GM18867 (cell line): ENCODE data around the gene ZBTB25.
A peak's percentile ranks its signal among the peaks of the same experiment; 100 is the strongest.

Experiments used
- ATAC-seq: cut with Tn5 transposase; IDR thresholded peaks from one replicate; pipeline ENCODE4 v1.9.1; 2021; ENCODE audit warnings: mild to moderate bottlenecking, moderate library complexity; ENCODE audit not compliant: unreplicated experiment

ZBTB25 gene, protein sequence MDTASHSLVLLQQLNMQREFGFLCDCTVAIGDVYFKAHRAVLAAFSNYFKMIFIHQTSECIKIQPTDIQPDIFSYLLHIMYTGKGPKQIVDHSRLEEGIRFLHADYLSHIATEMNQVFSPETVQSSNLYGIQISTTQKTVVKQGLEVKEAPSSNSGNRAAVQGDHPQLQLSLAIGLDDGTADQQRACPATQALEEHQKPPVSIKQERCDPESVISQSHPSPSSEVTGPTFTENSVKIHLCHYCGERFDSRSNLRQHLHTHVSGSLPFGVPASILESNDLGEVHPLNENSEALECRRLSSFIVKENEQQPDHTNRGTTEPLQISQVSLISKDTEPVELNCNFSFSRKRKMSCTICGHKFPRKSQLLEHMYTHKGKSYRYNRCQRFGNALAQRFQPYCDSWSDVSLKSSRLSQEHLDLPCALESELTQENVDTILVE

DNA sequence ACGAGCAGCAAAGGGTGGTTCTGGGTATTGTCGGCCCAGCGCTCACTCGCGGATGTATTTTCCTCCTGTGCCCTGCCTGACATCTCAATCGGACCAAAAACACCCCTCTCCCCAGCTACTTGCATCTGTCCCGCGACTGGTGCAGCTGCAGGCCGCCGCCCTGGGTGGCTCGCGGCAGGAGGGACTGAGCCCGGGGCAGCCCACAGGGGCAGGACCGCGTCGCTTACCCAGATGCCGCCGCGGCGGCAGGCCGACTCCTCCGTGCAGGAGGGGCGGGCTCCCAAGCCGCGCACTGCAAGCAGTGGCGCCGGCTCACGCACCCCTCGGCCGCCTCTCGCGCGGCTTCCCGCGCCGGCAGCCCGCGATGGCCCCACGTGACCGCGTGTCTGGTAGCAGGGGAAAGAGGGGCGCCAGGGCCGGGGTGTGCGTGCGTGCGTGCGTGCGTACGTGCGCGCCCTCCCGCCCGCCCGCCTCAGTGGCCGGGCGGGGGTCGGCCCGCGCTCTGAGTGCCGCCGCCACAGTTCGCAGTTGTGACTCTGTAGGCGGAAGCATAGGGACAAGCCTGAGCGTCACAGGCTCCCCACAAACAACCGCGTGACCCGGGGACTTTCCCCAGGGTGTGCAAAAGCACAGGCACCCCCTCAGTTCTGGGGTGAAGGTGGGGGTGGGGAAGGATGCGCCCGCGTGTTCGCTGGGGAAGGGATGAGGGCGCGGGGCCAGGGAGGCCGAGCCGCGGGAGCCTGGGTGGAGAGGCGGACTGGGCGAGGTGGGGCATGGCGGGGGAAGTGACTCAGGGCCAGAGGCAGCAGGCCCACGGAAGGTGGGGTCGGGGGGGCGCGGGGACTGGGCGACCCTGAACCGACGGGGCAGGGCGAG, at the start of gene ZBTB25:
ZBTB25 (minus strand) TSS at position 405 of the 876 bp plus-strand sequence. CDS start 13,305 bp downstream, outside the sequence.
- ATAC-seq, result peak; percentile 61

DNA sequence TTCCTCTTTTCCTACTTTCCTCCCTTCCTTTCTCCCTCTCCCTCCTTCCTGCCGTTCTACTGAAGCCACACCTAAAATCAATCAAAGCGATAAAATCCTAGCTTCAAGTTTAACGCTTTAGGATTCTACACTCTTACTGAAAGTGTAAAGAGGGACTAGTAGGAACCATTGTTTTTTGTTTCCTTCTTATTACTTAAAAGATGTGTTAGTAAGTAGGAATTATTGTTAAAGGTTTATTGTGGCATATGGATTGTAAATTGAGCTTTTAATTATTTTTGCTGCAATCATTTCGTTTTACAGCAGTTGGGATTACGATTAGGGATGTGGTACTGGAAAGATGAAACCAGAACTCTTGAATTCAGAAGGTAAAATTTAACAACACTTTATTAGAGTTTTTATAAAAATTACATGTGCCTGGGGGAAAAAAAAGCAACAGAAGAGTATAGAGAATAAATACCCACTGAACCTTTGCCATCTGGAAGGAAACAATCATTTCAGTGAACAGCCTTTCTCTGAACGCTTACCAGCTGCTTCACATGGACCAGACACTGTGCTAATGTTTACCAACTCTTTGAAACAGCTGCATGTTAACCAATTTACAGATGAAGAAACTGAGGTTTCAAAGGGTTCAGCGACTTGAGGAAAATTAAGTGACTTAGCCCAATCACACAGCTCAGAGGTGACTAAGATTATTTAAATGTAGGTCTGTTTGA, 47.1 kb upstream of the ZBTB25 start:
- no peak for ATAC-seq

DNA sequence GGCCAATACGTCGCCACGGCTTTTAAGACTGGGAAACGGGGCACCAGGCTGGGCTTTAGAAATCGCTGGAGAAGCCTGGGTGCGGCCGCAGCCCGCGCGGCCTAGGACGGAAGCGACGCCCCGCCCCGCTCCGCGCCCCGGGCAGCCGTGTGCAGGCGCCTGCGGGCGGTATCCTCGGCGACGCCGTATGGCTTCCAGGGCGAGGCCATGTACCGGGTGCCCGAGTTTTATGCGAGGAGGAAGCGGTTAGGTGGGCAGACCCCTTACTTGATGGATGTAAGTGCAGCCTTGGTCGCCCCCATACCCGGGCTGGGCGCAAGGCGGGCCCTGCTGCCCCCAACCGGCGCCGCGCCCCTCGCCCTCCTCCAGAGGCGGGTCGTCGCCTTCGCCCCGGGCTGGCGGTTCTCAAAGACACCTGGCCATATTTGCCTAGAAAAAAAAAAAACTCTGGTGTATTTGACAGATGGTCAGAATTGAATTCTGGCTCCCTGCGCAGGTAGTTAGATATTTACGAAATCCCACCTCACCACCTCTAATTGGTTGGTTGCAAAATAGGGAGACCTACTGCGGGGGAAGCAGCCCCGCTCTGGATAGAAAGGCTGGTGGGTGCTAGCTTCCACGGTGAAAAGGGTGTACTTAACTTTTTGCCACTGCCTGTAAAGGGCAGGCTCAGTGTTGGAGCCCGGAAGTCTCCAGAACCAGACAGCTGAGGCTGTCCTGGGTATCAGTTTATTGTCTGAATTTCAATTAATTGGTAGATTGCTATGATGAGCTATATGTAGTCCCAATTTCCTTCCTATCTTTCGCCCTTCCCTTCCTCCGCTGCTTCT, 46.4 kb upstream of the ZBTB25 start, which contains the start of gene PPP1R36:
PPP1R36 (plus strand) TSS at position 171 of the 830 bp plus-strand sequence; CDS start at position 208, 37 bp downstream.
- no peak for ATAC-seq

DNA sequence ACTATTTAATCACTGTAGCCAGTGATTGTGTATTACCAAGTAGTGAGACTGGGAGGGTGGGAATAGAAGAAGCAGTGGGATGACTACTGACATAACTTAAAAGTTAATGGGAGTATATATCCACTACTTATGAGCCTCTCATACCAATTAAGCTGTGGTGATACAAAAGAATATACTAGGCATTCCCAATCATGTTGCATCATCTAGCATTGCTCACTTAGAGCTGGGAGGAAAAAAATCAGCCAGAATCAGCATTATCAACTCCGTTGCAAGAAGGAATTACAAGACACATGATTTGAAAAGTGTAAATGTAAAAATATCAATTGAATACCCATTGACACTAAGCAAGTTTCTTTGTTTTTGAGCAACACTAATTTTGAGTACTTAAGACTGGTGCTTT, 45.4 kb upstream of the ZBTB25 start:
- ATAC-seq, result no peak

DNA sequence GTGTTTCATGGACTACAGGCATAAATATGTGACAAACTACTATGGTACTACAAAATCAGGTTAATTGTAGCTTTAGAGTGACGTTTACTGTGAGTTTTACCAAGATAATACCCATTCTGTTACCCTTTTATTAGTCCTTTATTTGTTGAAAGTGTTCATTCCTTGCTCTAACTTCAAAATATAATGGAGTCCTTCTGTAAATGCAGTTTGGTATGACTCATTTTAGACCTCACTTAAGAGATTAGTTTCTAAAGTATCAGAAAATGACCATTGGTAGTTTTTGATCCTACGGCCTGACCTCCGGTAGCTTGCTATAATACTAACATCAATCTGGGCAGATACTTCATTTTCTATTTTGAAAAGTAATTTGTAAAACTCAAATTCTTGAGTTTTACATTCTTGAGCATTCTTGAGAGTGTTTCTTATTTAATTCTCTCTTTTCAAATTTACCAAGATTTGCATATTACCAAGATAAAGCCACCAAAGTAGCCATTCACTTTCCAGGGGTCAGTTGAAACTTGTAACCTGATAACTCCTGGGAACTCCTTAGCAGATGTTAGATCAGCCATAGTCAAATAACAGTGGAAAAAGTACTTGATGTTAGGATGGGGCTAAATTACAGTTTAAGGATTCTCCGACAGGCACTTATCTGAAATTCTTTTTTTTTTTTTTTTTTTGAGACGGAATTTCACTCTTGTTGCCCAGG, 41.1 kb upstream of the ZBTB25 start:
- ATAC-seq, result no peak

DNA sequence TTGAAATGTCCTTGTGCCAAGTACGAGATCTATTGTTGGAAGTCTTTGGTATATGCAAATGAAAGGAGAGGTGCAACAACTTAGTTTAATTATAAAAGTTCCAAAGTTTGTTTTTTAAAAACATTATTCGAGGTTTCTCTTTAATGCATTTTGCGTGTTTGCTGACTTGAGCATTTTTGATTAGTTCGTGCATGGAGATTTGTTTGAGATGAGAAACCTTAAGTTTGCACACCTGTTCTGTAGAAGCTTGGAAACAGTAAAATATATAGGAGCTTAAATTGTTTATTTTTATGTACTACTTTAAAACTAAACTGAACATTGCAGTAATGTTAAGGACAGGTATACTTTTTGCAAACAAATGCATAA, 39.2 kb upstream of the ZBTB25 start:
- ATAC-seq, result no peak

DNA sequence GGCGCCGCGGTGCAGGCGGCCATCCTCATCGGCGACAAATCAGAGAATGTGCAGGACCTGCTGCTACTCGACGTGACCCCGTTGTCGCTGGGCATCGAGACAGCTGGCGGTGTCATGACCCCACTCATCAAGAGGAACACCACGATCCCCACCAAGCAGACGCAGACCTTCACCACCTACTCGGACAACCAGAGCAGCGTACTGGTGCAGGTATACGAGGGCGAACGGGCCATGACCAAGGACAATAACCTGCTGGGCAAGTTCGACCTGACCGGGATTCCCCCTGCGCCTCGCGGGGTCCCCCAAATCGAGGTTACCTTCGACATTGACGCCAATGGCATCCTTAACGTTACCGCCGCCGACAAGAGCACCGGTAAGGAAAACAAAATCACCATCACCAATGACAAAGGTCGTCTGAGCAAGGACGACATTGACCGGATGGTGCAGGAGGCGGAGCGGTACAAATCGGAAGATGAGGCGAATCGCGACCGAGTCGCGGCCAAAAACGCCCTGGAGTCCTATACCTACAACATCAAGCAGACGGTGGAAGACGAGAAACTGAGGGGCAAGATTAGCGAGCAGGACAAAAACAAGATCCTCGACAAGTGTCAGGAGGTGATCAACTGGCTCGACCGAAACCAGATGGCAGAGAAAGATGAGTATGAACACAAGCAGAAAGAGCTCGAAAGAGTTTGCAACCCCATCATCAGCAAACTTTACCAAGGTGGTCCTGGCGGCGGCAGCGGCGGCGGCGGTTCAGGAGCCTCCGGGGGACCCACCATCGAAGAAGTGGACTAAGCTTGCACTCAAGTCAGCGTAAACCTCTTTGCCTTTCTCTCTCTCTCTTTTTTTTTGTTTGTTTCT, 38.6 kb upstream of the ZBTB25 start:
- ATAC-seq, result no peak

DNA sequence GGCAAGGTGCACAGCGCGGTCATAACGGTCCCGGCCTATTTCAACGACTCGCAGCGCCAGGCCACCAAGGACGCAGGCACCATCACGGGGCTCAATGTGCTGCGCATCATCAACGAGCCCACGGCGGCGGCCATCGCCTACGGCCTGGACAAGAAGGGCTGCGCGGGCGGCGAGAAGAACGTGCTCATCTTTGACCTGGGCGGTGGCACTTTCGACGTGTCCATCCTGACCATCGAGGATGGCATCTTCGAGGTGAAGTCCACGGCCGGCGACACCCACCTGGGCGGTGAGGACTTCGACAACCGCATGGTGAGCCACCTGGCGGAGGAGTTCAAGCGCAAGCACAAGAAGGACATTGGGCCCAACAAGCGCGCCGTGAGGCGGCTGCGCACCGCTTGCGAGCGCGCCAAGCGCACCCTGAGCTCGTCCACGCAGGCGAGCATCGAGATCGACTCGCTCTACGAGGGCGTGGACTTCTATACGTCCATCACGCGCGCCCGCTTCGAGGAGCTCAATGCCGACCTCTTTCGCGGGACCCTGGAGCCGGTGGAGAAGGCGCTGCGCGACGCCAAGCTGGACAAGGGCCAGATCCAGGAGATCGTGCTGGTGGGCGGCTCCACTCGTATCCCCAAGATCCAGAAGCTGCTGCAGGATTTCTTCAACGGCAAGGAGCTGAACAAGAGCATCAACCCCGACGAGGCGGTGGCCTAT, 37.8 kb upstream of the ZBTB25 start:
- ATAC-seq, result no peak

DNA sequence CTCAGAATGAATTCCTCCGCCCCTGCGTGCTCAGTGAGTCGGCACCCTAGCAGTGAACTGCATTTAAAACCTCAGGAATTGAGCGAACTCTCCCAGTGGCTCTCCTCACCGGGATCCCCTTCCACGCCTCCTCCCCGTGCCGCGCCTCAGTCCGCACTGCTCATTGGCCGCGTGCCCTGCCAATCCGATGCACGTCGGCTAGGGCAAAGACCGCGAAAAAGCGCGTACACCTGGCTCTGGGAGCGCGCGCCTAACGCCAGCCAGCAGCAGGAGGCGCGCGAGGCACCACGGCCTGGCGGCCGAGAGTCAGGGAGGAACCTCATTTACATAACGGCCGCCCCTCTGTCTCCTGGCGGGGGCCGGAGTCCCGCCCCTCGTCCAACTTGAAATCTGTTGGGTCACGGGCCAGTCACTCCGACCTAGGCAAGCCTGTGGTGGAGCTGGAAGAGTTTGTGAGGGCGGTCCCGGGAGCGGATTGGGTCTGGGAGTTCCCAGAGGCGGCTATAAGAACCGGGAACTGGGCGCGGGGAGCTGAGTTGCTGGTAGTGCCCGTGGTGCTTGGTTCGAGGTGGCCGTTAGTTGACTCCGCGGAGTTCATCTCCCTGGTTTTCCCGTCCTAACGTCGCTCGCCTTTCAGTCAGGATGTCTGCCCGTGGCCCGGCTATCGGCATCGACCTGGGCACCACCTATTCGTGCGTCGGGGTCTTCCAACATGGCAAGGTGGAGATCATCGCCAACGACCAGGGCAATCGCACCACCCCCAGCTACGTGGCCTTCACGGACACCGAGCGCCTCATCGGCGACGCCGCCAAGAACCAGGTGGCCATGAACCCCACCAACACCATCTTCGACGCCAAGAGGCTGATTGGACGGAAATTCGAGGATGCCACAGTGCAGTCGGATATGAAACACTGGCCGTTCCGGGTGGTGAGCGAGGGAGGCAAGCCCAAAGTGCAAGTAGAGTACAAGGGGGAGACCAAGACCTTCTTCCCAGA, 36.9 kb upstream of the ZBTB25 start, which contains the start of gene HSPA2:
HSPA2 (plus strand) TSS at position 534 of the 995 bp plus-strand sequence; CDS start at position 643, 109 bp downstream.
- ATAC-seq, result peak; percentile 96

DNA sequence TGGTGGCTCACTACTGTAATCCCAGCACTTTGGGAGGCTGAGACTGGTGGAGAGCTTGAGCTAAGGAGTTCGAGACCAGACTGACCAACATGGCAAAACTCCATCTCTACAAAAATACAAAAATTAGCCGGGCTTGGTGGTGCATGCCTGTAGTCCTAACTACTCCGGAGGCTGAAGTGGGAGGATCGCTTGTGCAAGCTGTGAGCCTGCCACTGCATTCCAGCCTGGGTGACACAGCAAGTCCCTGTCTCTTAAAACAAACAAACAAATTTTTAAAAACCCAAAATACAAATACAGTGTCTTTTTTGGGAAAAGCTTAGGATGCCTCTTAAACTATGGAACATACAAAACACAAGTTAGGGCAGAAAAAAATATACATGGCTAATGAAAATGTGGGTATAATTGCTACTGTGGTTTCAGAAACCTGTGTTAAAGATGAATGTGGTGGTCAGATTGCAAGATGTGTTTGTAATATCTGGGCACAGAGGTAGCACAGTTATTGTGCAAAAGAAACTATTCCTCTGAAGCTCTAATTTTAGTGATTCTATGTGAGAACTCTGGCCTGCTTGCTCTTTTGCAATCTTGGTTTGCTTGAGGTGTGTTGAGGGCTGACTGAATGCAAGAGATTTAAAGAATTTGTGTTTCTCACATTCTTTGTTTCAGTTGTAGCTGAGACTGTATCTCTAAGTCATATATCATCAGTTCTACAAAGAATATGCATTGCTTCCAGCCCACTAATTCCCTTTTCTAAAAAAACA, 33.0 kb upstream of the ZBTB25 start:
- ATAC-seq, result no peak

DNA sequence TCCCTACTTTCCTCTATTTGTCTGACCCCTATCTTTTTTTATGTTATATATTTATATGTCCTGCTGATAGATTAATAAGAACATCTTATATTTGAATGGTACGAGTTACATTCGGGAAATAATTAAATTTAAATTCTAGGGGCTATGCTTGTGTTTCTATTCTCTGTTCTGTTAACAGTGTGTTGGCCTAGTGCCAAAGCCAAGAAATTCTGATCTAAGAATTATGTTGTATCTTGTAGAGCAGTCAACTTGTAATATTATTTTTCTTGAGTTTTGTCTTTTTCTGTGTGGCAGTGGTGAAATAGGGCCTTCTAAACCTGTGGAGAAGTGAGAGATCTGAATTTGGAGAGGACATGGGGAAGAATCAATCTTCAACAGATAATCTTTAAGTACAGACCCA, 27.9 kb upstream of the ZBTB25 start:
- ATAC-seq, result no peak

DNA sequence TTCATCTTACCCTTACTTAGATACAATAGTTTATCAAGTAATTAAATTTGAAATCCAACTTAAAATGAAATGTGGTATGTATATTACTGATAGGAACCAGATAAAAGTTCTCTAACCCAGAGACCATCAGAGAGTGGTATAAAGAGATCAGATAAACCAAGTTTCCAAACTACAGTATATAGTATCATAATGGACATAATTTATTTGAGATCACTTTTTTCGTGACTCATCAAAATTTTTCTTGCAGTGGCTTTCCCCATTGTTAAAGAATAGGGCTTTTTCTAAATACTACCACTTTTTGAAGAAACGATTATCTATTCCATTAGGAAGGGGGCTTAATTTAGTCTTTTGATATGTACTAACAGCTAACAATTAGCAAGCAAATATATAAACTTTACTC, 21.7 kb upstream of the ZBTB25 start:
- no peak for ATAC-seq

DNA sequence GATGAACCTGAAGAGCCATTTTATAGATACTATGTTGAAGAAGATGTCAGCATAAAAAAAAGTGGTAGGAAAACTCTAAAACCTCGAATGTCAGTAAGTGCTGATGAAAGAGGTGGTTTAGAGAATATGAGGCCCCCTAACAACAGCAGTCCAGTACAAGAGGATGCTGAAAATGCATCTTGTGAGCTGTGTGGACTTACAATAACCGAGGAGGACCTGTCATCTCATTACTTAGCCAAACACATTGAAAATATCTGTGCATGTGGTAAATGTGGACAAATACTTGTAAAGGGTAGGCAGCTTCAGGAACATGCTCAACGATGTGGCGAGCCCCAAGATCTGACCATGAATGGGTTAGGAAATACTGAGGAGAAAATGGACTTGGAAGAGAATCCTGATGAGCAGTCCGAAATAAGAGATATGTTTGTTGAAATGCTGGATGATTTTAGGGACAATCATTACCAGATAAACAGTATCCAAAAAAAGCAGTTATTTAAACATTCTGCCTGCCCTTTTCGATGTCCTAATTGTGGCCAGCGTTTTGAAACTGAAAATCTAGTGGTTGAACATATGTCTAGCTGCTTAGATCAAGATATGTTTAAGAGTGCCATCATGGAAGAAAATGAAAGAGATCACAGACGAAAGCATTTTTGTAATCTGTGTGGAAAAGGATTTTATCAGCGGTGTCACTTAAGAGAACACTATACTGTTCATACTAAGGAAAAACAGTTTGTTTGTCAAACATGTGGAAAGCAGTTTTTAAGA, 19.1 kb upstream of the ZBTB25 start:
- ATAC-seq, result no peak

DNA sequence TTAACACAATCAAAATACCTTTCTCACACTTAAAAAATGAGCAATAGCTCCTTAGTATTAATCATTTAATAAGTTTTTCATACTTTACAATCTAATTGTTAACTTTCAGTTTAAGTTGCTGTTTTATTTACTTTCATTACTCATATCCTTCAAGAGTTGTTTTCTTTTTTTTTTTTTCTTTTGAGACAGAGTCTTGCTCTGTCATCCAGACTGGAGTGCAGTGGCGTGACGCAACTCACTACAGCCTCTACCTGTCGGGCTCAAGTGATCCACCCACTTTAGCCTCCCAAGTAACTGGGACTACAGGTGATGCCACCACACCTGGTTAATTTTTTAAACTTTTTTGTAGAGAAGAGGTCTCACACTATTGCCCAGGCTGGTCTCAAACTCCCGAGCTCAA, 17.1 kb upstream of the ZBTB25 start:
- ATAC-seq, result no peak

DNA sequence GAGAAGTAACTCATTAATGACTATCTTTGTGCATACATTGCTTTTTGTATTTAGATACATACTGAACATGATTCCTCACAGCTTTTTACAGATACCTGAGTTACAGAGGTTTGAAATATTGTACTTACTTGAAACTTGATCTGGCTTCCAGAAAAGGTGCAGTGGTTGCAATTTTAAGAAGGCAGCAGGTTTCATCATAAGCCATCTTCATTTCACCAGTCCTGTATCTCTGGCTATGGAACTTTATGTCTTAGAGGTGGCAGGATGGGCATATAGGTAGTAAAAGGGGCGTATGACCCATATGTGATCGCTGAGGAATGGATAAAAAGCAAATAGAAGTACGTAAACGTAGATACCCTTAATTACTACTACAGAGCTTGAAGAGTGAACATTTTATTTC, 14.6 kb upstream of the ZBTB25 start:
- no peak for ATAC-seq
